AG09319 (cell line): ENCODE results near the gene IQGAP2.

Experiments used
- DNase-seq: peaks from one replicate; pipeline ENCODE4 v3.0.0-alpha.2; 2010; ENCODE audit warnings: low read depth; ENCODE audit errors: extremely low read depth
- TF ChIP-seq, protein P1 (sequence below): IDR thresholded peaks from 2 replicates; pipeline ENCODE4 v1.5.1; 2011; ENCODE audit warnings: low read depth, mild to moderate bottlenecking, inconsistent platforms, low read length, moderate library complexity

IQGAP2 gene

DNA sequence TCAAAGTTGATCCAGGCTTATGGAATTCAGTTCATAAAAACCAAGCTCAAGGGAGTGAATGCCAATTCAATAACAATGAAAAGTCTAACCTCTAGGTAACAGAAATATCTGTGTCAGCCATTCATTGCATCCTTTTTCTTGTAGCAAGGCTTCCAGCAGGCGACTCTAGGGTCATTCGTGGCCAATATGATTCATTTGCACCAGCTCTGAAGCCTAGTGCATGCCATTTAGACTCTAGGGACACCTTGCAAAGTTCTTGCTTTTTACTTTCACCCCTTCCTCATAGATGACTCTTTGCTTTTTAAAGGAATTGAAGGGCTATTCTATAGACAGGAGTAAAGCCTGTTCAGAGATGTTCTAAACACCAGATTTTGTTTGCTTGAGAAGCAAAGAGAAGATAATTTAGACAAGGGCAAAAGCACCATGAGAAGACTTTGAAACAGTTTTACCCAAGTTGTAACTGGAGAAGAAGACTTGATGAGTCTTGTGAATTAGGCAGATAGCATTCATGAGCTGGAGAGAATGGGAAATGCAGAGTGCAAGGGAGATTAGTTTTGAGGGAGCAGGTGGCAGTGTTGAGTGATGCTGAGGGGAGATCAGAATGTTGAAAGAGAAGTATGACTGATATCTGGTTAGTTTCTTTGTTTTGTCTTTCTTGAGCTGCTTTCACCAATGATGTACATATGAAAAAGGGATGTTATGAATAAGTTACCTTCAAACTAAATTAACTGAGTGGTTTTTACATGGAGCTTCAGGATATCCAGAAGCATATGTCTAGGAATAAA is 125.7 kb downstream of the IQGAP2 start:
- TF ChIP-seq, protein P1, sequence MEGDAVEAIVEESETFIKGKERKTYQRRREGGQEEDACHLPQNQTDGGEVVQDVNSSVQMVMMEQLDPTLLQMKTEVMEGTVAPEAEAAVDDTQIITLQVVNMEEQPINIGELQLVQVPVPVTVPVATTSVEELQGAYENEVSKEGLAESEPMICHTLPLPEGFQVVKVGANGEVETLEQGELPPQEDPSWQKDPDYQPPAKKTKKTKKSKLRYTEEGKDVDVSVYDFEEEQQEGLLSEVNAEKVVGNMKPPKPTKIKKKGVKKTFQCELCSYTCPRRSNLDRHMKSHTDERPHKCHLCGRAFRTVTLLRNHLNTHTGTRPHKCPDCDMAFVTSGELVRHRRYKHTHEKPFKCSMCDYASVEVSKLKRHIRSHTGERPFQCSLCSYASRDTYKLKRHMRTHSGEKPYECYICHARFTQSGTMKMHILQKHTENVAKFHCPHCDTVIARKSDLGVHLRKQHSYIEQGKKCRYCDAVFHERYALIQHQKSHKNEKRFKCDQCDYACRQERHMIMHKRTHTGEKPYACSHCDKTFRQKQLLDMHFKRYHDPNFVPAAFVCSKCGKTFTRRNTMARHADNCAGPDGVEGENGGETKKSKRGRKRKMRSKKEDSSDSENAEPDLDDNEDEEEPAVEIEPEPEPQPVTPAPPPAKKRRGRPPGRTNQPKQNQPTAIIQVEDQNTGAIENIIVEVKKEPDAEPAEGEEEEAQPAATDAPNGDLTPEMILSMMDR = no peak
- no peak for DNase-seq

- DNase-seq = no peak
- TF ChIP-seq, protein P1 = no peak
Observed at GRCh38 chr5:76529464-76530344, 126.6 kb downstream of the IQGAP2 start.

- no peak for DNase-seq
- TF ChIP-seq, protein P1 = no peak
Observed at GRCh38 chr5:76532052-76532451, 129.0 kb downstream of the IQGAP2 start.

- TF ChIP-seq, protein P1 = no peak
- no peak for DNase-seq
Observed at GRCh38 chr5:76532973-76533372, 129.9 kb downstream of the IQGAP2 start.

- TF ChIP-seq, protein P1 = no peak
- no peak for DNase-seq
Observed at GRCh38 chr5:76535577-76535976, 132.5 kb downstream of the IQGAP2 start.

- TF ChIP-seq, protein P1 = no peak
- DNase-seq = no peak
Observed at GRCh38 chr5:76537073-76537543, 134.0 kb downstream of the IQGAP2 start.

GRCh38 chr5:76542241-76542640 is 139.2 kb downstream of the IQGAP2 start:
- no peak for DNase-seq
- TF ChIP-seq, protein P1 = no peak
